ENCODE measurements around the gene TTC21B.
"Not testable (repeated sequence)": the region's sequence is repeated elsewhere in the genome, so short reads cannot be mapped to it uniquely, and the experiment has no call there.

TTC21B gene

GRCh38 chr2:165889798-165890197 lies 63.8 kb downstream of the TTC21B start:
- H3K27ac ChIP-seq, result no peak overlapping the region
- no peak for DNase-seq (ENCODE audit: low read depth, low spot score)

- no peak overlapping the region for H3K27ac ChIP-seq
- no peak for DNase-seq (ENCODE audit: low read depth, low spot score)
Observed at GRCh38 chr2:165889158-165889557, 64.4 kb downstream of the TTC21B start.

GRCh38 chr2:165888171-165888570 lies 65.4 kb downstream of the TTC21B start:
- no peak overlapping the region for H3K27ac ChIP-seq
- DNase-seq (ENCODE audit: low read depth, low spot score), result no peak

- no peak for DNase-seq (ENCODE audit: low read depth, low spot score)
- H3K27ac ChIP-seq, result no peak overlapping the region
Observed at GRCh38 chr2:165886487-165887146, 67.0 kb downstream of the TTC21B start.

- peak overlapping the region; percentile 11 for H3K27ac ChIP-seq
- peak; percentile 46 for DNase-seq (ENCODE audit: low read depth, low spot score)
Observed at GRCh38 chr2:165877565-165878550, 75.7 kb downstream of the TTC21B start.

GRCh38 chr2:165876712-165877111 lies 76.9 kb downstream of the TTC21B start:
- no peak overlapping the region for H3K27ac ChIP-seq
- DNase-seq (ENCODE audit: low read depth, low spot score), result no peak

GRCh38 chr2:165876269-165876668 lies 77.3 kb downstream of the TTC21B start:
- no peak for DNase-seq (ENCODE audit: low read depth, low spot score)
- H3K27ac ChIP-seq, result no peak overlapping the region

GRCh38 chr2:165874445-165875039 lies 79.0 kb downstream of the TTC21B start:
- no peak overlapping the region for H3K27ac ChIP-seq
- peak; percentile 33 for DNase-seq (ENCODE audit: low read depth, low spot score)

- H3K27ac ChIP-seq, result no peak overlapping the region
- DNase-seq (ENCODE audit: low read depth, low spot score), result no peak
Observed at GRCh38 chr2:165872101-165872791, 81.3 kb downstream of the TTC21B start.

- DNase-seq (ENCODE audit: low read depth, low spot score), result no peak
- no peak overlapping the region for H3K27ac ChIP-seq
Observed at GRCh38 chr2:165871025-165871424, 82.6 kb downstream of the TTC21B start.

GRCh38 chr2:165870346-165870745 lies 83.2 kb downstream of the TTC21B start:
- no peak for DNase-seq (ENCODE audit: low read depth, low spot score)
- no peak overlapping the region for H3K27ac ChIP-seq

- no peak for DNase-seq (ENCODE audit: low read depth, low spot score)
- H3K27ac ChIP-seq, result no peak overlapping the region
Observed at GRCh38 chr2:165868211-165868610, 85.4 kb downstream of the TTC21B start.

- no peak overlapping the region for H3K27ac ChIP-seq
- DNase-seq (ENCODE audit: low read depth, low spot score), result no peak
Observed at GRCh38 chr2:165864296-165864695, 89.3 kb downstream of the TTC21B start.

GRCh38 chr2:165863810-165864261 lies 89.7 kb downstream of the TTC21B start:
- DNase-seq (ENCODE audit: low read depth, low spot score), result no peak
- no peak overlapping the region for H3K27ac ChIP-seq

- H3K27ac ChIP-seq; DNase-seq (ENCODE audit: low read depth, low spot score): not testable (repeated sequence)
Observed at GRCh38 chr2:165861083-165861482, 92.5 kb downstream of the TTC21B start.

- not testable (repeated sequence) for H3K27ac ChIP-seq; DNase-seq (ENCODE audit: low read depth, low spot score)
Observed at GRCh38 chr2:165859723-165860122, 93.9 kb downstream of the TTC21B start.

GRCh38 chr2:165857876-165858275 lies 95.7 kb downstream of the TTC21B start:
- DNase-seq (ENCODE audit: low read depth, low spot score), result no peak
- no peak overlapping the region for H3K27ac ChIP-seq

- no peak overlapping the region for H3K27ac ChIP-seq
- no peak for DNase-seq (ENCODE audit: low read depth, low spot score)
Observed at GRCh38 chr2:165852394-165852793, 101.2 kb downstream of the TTC21B start.

GRCh38 chr2:165847001-165847400 lies 106.6 kb downstream of the TTC21B start:
- no peak overlapping the region for H3K27ac ChIP-seq
- DNase-seq (ENCODE audit: low read depth, low spot score), result no peak

- DNase-seq (ENCODE audit: low read depth, low spot score), result no peak
- H3K27ac ChIP-seq, result no peak overlapping the region
Observed at GRCh38 chr2:165846056-165846455, 107.5 kb downstream of the TTC21B start.
